AG04449 (cell line): ENCODE results near the gene TRAPPC13.
"Not testable (repeated sequence)": the region's sequence is repeated elsewhere in the genome, so short reads cannot be mapped to it uniquely, and the experiment has no call there.

Experiments used
- CTCF ChIA-PET: fragments of 350-600 bp; formaldehyde crosslinking; extraction: SDS; loops from one replicate; lab custom pipeline; 2021; ENCODE audit warnings: antibody characterized with exemption; lab: Yijun Ruan, JAX
- POLR2A ChIA-PET: fragments of 400-600, 350-600 bp; formaldehyde crosslinking; extraction: SDS; loops from one replicate; lab custom pipeline; 2020; ENCODE audit warnings: antibody characterized with exemption, inconsistent platforms; lab: Yijun Ruan, JAX
- DNase-seq: peaks from one replicate; pipeline ENCODE4 v3.0.0-alpha.2; 2010; ENCODE audit warnings: low read depth, low spot score
- H3K4me3 ChIP-seq: 2 replicates; pipeline ENCODE4 v1.5.1; 2011; ENCODE audit warnings: low read depth, mild to moderate bottlenecking, control low read depth, low read length
- CTCF ChIP-seq: IDR thresholded peaks from one replicate; pipeline ENCODE4 v1.5.1; 2011; ENCODE audit warnings: mild to moderate bottlenecking, moderate library complexity, low read length, control low read depth, inconsistent platforms; ENCODE audit not compliant: insufficient read depth; ENCODE audit errors: missing control alignments

The TRAPPC13 gene, protein sequence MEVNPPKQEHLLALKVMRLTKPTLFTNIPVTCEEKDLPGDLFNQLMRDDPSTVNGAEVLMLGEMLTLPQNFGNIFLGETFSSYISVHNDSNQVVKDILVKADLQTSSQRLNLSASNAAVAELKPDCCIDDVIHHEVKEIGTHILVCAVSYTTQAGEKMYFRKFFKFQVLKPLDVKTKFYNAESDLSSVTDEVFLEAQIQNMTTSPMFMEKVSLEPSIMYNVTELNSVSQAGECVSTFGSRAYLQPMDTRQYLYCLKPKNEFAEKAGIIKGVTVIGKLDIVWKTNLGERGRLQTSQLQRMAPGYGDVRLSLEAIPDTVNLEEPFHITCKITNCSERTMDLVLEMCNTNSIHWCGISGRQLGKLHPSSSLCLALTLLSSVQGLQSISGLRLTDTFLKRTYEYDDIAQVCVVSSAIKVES

GRCh38 chr5:65624571-65625555 is at the start of gene TRAPPC13, which contains the start of gene SHLD3:
TRAPPC13 (plus strand) TSS chr5:65625027; CDS start chr5:65625061, 34 bp downstream.
SHLD3 (plus strand) TSS chr5:65625027; CDS start chr5:65629588, 4,561 bp downstream.
- peak within 1 kb of the TSS; percentile 90 for H3K4me3 ChIP-seq
- DNase-seq = peak; percentile 40
- no peak for TF ChIP-seq CTCF
- ChIA-PET CTCF (interaction anchor here (1.0 to 1.2 kb wide), 3 partner anchors 10 to 17 kb away, joined by 3 to 4 read pairs (median 3); no protein-coding TSS in a partner anchor), POLR2A (no interaction called here)

DNA sequence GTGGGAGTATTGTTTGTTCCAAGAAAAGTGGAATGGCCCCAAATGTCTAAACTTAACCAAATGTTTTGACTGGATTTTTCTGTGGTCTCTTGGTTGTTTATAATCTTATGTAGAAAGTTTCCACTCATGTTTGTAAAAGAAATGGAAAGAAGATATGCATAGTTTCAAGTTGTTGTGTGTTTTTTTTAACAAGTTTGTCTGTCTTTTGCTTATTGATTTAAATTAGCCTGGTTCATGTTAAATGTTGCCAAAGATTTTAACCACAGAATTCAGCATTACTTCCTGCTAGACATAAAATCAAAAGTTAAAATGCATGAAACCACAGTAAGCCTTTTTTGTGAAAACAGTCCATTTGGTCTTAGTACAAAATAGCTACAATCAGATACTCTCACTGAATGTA is 47.7 kb upstream of the TRAPPC13 start:
- TF ChIP-seq CTCF = no peak
- peak; percentile 21 for DNase-seq
- H3K4me3 ChIP-seq = no peak overlapping the region
- ChIA-PET POLR2A (no interaction called here), CTCF (no interaction called here)

DNA sequence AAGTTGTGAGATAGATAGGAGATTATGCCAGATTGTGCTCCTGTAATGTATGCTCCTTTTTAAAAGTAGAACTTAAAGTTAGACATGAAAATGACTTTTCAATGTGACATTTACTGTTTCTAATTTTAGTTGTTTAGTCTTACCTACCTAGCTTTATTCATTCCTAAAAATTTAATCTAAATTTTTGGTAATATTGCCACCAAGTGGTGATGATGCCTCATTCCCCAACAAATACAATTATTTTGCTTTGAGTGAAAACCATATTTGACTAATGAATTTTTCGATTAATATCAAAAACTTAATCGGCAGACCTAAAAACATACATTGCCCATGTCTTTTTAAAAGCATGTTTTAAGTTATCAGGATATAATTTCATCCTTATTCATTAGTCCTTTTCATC is 36.1 kb upstream of the TRAPPC13 start:
- ChIA-PET POLR2A (no interaction called here), CTCF (interaction anchor here (1.4 kb wide), 1 partner anchor 782 kb away, joined by 4 read pairs; no protein-coding TSS in a partner anchor)
- no peak for DNase-seq
- no peak overlapping the region for H3K4me3 ChIP-seq
- no peak for TF ChIP-seq CTCF

- CTCF ChIA-PET, H3K4me3 ChIP-seq, DNase-seq, POLR2A ChIA-PET: not testable (repeated sequence)
Measured at GRCh38 chr5:65601761-65602160, 23.1 kb upstream of the TRAPPC13 start.

DNA sequence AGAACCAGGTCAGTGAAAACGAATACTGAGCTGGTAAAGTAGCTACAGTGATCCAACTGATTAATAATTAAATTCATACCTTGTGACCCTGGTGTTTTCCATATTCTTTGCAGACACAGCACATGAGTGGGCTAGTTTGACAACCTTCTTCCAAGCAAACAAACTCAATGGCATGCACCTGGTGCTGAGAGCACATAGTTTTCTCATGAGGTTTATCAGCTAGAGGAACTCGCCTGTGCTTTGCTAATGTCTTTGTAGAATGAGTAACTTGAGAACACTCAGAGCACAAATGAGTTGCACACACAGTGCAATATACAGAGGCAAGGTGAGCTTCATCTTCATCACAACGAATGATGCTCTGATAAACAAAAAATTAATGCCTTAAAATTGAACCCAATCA is 13.3 kb upstream of the TRAPPC13 start:
- no peak for TF ChIP-seq CTCF
- ChIA-PET POLR2A (no interaction called here), CTCF (interaction anchor here (1.4 to 1.7 kb wide), 2 partner anchors 8 to 12 kb away, joined by 3 to 7 read pairs; no protein-coding TSS in a partner anchor)
- H3K4me3 ChIP-seq = no peak overlapping the region
- DNase-seq = no peak

- ChIA-PET POLR2A (no interaction called here), CTCF (interaction anchor here (1.4 kb wide), 1 partner anchor 11 kb away, joined by 3 read pairs; no protein-coding TSS in a partner anchor)
- no peak for DNase-seq
- no peak for TF ChIP-seq CTCF
- no peak overlapping the region for H3K4me3 ChIP-seq
Measured at GRCh38 chr5:65612298-65612907, 12.4 kb upstream of the TRAPPC13 start.
